Stimulated activated CD8-positive, alpha-beta memory T cell treated with anti-CD3 and anti-CD28 coated beads, Interleukin-12 subunit alpha, Interleukin-12 subunit beta, amount 100 ng/mL, for 4 hours (primary cell): ENCODE measurements around the gene CIT.

Experiments
- DNase-seq: peaks from one replicate; pipeline ENCODE4 v3.0.0-alpha.2; 2020; ENCODE audit warnings: low read depth

Gene CIT

DNA sequence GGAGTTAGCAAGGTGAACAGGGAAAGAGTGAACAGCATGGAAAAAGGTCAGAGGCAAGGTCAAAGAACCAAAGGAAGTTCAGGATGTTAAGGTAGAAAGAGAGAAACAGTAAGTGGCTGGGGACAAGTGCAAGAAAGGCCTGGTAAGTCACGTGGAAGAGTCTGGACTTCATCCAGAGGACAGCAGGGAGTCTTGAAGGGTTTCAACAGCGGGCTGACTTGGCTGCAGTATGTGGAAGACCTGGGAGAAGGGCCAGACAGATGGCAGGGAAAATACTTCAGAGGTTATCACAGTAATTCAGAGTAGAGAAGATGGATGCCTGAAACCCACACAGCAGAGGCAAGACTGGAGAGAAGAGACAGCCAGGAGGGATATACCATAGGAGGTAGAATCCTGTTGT is 34.0 kb downstream of the CIT start:
- no peak for DNase-seq

DNA sequence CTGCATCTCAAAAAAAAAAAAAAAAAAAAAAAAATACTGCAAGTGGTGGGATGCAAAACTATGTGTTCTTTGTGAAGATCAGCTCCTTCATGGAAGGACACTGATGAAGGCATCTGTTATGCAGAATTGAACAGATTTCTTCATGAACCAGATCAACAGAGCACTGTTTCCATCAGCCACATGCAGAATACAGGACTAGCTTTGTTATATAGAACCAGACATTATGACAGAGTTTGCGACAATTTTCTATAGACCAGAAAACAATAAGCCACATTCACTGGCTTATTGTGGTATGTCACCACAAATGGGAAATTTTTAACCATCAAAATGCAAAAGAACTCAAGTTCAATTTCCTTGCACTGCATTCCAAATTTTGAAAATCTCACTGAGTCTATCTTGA is 34.7 kb downstream of the CIT start:
- DNase-seq, result no peak

DNA sequence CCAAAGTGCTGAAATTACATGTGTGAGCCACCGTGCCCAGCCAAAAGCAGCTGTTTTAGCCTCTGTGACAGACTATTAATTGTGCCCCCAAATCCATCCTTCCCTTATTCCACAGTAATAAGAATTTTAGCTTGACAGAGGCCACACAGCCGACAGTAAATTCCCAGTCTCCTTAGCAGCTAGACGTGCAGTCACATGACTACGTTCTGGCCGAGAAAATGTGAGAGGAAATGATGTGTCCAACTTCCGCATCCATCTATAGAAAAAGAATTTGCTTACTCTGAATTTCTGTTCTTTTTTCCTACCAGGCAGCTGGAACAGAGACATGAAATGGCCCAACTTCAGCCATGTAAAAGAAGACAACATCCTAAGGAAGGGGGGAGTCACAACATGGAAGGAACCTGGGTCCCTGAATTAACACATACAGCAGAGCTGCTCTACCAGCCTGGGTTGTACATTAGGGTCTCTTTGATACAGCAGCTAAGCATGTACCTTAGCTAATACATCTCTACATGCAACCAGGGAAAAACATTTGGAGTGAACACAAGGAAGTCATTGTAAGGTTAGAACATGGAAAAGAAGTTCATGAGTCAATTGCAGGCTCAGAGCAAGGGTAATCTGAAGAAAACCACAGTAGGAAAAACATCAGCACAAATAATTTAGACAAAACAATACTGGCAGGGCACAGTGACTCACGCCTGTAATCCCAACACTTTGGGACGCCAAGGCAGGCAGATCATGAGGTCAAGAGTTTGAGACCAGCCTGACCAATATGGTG is 35.5 kb downstream of the CIT start:
- no peak for DNase-seq

DNA sequence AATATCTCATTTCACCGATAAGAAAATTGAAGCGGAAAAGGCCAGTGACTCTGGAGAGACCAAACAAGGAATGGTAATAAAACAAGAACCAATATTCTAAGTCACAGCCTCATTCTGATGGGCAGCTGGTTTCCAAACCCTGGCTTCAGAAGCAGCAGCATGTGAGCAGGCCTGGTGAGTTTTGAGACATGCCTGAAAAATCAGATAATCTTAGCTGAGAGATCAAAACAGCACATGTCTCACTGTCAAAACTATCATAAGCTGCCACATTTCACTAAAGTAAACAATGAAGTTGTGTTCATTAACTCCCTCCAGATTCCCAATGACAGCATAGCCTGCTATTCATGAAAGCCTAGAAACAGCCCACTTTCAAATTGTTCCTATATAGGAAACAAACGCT is 36.5 kb downstream of the CIT start:
- no peak for DNase-seq

DNA sequence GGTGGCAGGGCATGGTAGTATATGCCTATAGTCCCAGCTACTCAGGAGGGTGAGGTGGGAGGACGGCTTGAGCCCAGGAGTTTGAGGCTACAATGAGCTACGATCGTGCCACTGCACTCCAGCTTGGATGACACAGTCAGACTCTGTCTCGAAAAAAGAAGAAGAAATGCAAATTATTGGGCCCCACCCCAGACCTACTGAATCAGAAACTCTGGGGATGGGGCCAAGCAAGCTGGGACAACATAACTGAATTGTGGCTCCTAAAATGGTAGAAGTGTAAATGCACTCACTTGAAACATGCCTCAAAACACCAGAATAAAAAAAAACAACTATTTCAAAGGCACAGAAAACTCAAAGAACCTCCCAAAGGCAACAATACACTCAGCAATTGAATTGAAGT is 37.0 kb downstream of the CIT start:
- DNase-seq, result no peak

DNA sequence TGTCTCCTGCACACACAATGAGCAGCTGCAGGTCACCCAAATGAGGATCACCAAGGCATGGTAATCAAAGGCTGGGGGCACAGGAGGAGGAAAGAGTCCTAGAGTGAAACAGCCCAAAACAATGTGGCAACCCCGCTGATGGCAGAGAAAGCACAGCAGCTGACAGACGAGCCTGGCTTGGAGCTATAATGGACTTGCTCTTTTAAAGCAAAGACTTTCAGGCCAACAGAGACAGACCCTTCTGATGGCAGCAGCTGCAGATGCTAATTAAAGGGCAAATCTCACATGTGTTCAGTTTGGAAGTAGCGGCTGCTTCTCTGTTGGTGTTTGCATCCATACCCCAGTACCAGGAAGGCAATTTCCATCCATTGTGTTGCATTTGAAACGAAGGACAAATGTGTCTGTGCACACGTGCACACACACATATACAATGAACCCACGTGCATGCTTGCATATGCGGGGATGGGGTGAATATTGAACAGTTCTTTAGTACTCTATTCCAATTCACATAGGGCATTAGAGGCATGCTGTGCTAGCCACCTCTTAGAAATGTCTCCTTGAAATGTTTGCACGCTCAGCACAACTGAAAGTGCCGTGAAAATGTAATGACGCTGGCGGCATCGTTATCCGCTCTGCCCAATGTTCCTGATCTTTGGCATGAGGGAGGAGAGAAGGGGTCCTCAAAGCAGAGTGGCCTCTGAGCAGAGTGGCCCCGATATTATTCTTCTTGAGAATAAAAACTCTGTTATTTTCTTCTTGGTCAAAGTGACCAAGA is 38.1 kb downstream of the CIT start:
- DNase-seq, result no peak

DNA sequence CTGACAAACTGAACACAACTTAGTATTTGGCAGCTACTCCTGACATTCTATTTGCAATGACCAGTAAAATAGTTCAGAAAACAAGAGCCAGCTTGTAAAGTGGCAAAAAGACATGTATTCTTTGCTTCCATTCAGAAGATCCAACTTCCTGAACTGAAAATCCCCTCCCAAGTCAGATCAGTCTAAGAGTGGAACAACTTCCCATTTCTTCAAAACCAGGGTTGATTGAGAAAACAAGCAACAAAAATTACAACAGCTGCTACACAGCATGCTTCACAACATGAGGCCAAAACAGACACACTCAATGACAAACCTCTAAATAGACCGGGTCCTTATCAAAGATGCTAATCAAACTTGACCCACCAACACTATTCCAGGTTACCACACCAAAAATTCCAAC is 40.3 kb downstream of the CIT start:
- no peak for DNase-seq

GRCh38 chr12:119835068-119835467 is 42.1 kb downstream of the CIT start:
- no peak for DNase-seq

- no peak for DNase-seq
Observed at GRCh38 chr12:119829439-119829838, 47.7 kb downstream of the CIT start.

- no peak for DNase-seq
Observed at GRCh38 chr12:119828300-119828699, 48.8 kb downstream of the CIT start.

GRCh38 chr12:119827760-119828159 is 49.4 kb downstream of the CIT start:
- DNase-seq, result no peak

DNA sequence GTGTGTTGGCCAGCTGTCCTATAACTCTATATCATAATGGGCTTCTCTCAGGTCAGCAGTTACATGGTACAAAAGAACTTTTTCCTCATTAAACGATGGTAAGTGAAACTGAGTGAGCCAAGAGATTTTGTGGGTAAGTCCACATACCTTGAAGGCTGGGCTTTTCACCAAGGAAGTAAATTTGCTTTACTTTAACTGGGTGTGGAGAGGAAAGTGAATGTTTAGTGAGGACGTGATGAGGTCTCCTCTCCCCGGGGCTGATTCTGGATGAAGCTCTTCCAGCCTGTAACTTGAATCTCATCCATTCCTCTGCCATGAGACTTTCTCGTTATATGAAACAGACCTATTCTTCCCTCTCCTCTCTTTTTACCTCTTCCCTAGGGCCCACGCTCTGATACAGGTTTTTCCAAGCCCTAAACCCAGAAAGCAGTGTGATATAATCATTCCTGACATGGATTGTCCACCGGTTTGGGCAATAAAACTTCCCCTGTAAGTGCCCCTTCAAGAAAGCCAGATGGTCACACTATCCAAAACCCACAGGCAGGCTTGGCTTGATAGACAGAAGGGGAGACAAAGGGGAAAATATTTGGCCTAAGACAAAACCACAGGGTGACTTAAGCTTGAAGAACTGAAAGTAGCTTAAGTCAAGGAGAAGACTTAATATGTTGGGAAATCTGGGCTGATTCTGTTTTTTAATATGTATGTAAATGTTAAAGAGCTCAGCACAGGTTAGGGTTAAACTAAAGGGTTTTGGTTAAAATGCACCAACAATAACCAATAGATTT is 50.3 kb downstream of the CIT start:
- DNase-seq, result no peak

DNA sequence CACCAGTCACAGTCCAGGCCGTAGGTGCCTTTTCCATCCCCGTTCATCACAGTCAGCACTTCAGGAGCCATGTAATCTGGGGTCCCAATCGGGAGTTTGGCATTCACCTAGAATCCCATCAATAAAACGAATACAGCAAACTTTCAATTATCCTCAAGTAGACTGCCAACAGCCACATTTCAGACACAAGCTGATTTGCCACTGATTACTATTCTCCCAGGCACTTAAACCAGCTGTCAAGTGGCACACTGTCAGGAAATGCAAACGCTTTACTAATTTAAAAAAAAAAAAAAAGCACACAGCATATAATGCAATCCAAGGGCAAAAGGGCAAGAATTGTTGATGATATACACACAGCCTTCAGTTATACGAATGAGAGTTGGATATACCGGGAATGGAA is 51.9 kb downstream of the CIT start:
- no peak for DNase-seq

GRCh38 chr12:119822046-119822445 is 55.1 kb downstream of the CIT start:
- DNase-seq, result no peak

DNA sequence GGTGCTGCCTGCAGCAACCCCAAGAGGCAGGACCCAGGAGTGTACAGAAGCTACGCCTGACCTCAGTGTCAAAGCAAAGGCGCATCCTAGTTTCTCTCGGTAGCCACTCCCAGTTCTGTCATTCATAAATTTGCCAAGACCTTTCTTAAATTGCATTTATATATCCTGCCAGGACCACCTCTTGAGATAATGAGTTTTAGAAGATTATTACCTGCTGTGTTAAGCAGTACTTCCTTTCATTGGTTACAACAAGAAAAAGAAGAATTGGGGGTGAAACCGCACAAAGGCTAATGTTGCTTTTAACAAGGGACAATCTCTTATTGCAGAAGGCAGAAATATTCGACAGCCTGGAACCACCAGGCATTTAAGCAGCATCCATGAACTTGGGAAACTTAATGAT is 57.8 kb downstream of the CIT start:
- no peak for DNase-seq

DNA sequence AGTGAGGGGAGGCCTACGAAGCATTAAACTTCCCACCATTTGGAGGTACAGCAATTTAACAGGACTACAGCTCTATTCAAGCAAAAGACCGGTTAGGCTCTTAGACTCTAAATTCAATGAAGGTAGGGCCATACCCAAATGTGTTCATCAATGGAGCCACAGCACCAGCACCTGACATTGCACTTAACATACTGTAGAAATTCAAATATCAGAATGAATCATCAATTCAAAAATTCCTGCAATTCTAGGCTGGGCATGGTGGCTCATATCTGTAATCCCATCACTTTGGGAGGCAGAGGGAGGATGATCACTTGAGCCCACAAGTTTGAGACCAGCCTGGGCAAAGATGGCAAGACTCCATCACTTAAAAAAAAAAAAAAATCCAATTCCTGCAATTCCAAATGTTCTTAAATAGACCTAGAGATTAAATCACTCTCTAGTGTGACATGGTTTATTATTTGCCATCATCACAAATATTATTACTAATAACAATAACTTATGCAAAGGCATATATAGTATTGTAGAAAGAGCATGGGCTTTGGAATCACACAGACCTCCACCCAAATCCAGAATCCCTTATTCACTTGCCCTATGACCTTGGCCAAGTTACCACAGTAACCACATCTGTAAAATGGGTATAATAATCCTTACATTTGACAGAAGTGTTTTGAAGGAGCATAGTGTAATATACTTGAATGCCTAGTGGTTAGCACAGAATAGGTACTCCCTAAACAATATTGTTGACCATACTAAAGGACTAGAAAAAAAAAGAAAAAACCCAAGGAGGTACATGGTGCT is 59.4 kb downstream of the CIT start:
- no peak for DNase-seq

DNA sequence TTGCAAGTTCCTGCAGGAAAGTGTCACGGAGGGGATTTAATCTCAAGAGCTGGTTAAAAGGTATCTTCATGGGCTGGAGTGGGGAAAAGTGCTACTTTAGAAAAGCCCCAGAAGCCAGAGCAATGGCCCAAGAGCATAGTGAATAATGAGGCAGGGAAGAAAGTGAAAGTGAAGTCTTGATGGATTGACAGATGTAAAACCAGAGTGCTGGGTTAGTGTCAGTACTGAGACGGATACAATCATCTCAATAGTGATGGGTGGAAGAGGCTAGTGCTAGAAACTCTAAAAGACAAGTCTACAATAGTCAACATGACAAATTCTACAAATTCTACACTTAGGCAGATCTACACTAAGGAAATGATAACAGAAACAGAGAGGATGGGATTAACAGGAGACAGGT is 68.1 kb downstream of the CIT start:
- no peak for DNase-seq

- no peak for DNase-seq
Observed at GRCh38 chr12:119808441-119808840, 68.7 kb downstream of the CIT start.

GRCh38 chr12:119807380-119807779 is 69.7 kb downstream of the CIT start:
- no peak for DNase-seq

GRCh38 chr12:119804011-119804641 is 73.0 kb downstream of the CIT start:
- DNase-seq, result no peak

GRCh38 chr12:119803381-119803791 is 73.7 kb downstream of the CIT start:
- DNase-seq, result no peak

GRCh38 chr12:119802472-119802871 is 74.6 kb downstream of the CIT start:
- DNase-seq, result no peak
